ENCODE data around the gene TNFSF10. TPM values are rescaled to one million over a fixed set of nuclear protein-coding genes. Genes with fewer than 3 reads are reported as not detected.

The TNFSF10 gene
- total RNA-seq, 4 donors from 2014 or later = 56.7 to 88.7 (median 66.3) TPM

DNA sequence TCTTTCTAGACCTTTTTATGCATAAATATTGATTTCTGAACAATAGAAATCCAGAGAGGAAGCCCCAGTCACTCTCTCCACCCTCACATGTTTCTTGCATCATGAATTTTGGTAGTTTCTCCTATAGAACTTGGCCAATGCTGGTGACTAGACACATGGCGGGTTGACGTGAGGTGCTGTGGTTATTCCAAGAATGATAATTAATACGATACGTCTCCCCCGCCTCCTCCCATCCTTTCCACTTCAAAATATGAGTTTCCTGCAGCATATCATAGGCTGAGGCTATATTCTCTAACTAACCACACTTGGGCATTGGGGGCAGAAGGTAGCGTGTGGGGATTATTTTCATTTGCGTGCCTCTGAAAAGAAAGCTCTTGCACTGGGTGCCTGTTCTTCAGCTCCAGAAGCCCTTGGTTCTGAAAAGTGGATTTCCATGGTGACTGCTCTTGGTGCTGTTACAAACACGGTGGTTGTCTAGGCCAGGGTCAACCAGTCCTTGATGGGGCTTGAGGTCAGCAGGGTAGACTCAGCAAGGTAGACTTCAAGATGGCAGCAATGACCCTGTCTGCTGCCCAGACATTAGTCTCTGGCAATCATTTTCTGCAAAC, 5.3 kb downstream of the TNFSF10 start:
- 37% methylated on average over 8 of the region's 8 CpGs for WGBS
- Histone ChIP-seq H3K27me3 (no peaks in the 10 kb centered on the region), H3K27ac (peak overlapping the region; percentile 87), H3K4me1 (peaks cover 80% of the 10 kb centered on the region), H3K9me3 (no peaks in the 10 kb centered on the region), H3K36me3 (peaks cover 8% of the 10 kb centered on the region), H3K4me3 (no peak overlapping the region)
- TF ChIP-seq CTCF (IDR thresholded peaks at IDR 0.05) (no peak), POLR2AphosphoS5 (IDR thresholded peaks at IDR 0.05) (no peak), EP300 (IDR thresholded peaks at IDR 0.05) (no peak), POLR2A (IDR thresholded peaks at IDR 0.05) (no peak)
- DNase-seq (ENCODE audit: low spot score in 2 of 2) = no peak

DNA sequence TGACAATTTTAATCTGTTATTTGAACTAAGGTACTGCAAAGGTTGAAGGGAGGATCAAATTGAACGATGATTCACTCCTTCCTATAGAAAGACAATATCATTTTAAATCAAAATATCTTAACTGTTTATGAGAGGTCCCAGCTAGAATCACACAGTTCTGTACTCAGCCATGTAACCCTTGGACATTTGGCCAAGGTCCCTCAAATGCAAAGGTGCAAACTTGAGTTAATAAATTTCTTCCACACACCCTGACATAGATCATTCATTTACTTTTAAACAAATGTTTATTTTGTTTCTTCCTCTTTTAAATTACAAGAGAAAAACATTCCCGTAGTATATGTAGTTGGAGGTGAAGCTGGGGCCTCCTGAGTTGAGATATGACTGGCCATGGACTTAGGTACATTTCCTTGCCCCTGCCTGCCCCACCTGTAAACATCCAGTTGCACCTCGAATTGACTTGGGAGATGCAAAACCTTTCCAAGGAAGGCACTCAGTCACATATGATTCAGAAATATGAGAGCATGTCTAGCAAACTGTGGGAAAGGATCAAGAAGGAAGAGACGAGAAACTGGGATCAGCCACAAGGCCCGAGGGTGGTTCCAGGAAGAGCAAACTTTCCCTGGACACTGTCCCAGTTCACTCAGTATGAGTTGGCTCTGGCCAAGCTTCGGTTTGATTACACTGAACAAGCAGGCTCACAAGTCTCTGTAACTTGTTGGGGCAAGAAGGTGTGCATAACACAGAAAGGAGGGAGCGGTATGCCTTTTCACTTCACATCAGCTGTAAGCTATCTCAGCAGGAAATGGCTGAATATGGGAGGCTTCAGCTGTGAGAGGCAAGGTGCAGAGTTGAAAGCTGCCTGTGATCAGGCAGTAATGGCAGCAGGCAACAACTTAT, 6.7 kb downstream of the TNFSF10 start:
- 16% methylated on average over 7 of the region's 7 CpGs for WGBS
- DNase-seq (ENCODE audit: low spot score in 2 of 2) = peak in 1 of 2 donors; percentile 73
- Histone ChIP-seq H3K4me3 (no peak overlapping the region), H3K4me1 (peaks cover 80% of the 10 kb centered on the region), H3K27me3 (no peaks in the 10 kb centered on the region), H3K27ac (peak overlapping the region; percentile 87), H3K9me3 (no peaks in the 10 kb centered on the region), H3K36me3 (peaks cover 19% of the 10 kb centered on the region)
- TF ChIP-seq CTCF (IDR thresholded peaks at IDR 0.05) = no peak
- TF ChIP-seq POLR2AphosphoS5 (IDR thresholded peaks at IDR 0.05) = peak in 2 of 3 donors; percentile 25 to 64

GRCh38 chr3:172515130-172515918, 7.9 kb downstream of the TNFSF10 start:
- Histone ChIP-seq H3K9me3 (no peaks in the 10 kb centered on the region), H3K27me3 (no peaks in the 10 kb centered on the region), H3K36me3 (peaks cover 31% of the 10 kb centered on the region), H3K4me3 (no peak overlapping the region), H3K27ac (peak overlapping the region; percentile 87), H3K4me1 (peaks cover 73% of the 10 kb centered on the region)
- no peak for DNase-seq (ENCODE audit: low spot score in 2 of 2)
- TF ChIP-seq POLR2A (IDR thresholded peaks at IDR 0.05) = no peak
- no peak for TF ChIP-seq POLR2AphosphoS5 (IDR thresholded peaks at IDR 0.05)
- TF ChIP-seq CTCF (IDR thresholded peaks at IDR 0.05) = no peak
- TF ChIP-seq EP300 (IDR thresholded peaks at IDR 0.05) = no peak
- WGBS = 44% methylated on average over 4 of the region's 4 CpGs

GRCh38 chr3:172514678-172515077, 8.6 kb downstream of the TNFSF10 start:
- peaks cover 66% of the 10 kb centered on the region for H3K4me1 ChIP-seq
- 66% methylated on average over 4 of the region's 4 CpGs for WGBS
- H3K4me3 ChIP-seq = no peak overlapping the region
- H3K36me3 ChIP-seq = peaks cover 34% of the 10 kb centered on the region
- H3K27me3 ChIP-seq = no peaks in the 10 kb centered on the region
- H3K9me3 ChIP-seq = no peaks in the 10 kb centered on the region
- no peak for DNase-seq (ENCODE audit: low spot score in 2 of 2)
- TF ChIP-seq CTCF (IDR thresholded peaks at IDR 0.05) (no peak), EP300 (IDR thresholded peaks at IDR 0.05) (no peak), POLR2A (IDR thresholded peaks at IDR 0.05) (no peak), POLR2AphosphoS5 (IDR thresholded peaks at IDR 0.05) (no peak)
- H3K27ac ChIP-seq = peak overlapping the region; percentile 28
